Mesendoderm (in vitro differentiated cells): ENCODE results near the gene ZDHHC7.

Experiments
- DNase-seq: peaks from one replicate; pipeline ENCODE4 v3.0.0; 2013
- H2AK5ac ChIP-seq: 2 replicates; pipeline ENCODE4 v1.6.1; 2013; ENCODE audit warnings: low read length, inconsistent platforms
- H2BK120ac ChIP-seq: 2 replicates; pipeline ENCODE4 v1.6.1; 2013; ENCODE audit warnings: low read depth, mild to moderate bottlenecking, low read length, moderate library complexity, mixed read lengths
- H2BK15ac ChIP-seq: replicated peaks from 2 replicates; pipeline ENCODE4 v1.6.1; 2013; ENCODE audit warnings: low read depth, mild to moderate bottlenecking, moderate library complexity
- H2BK5ac ChIP-seq: 2 replicates; pipeline ENCODE4 v1.6.1; 2013; ENCODE audit warnings: low read length, inconsistent platforms
- H3K18ac ChIP-seq: 2 replicates; pipeline ENCODE4 v1.6.1; 2013; ENCODE audit warnings: mild to moderate bottlenecking, low read length, mixed read lengths
- H3K23ac ChIP-seq: one replicate; pipeline ENCODE4 v1.6.1; 2013; ENCODE audit warnings: low read length
- H3K27ac ChIP-seq: 2 replicates; pipeline ENCODE4 v1.5.1; 2013; ENCODE audit warnings: low read depth, mild to moderate bottlenecking, inconsistent platforms, low read length, moderate library complexity
- H3K27me3 ChIP-seq: 2 replicates; pipeline ENCODE4 v1.6.1; 2013; ENCODE audit warnings: low read length, control low read depth, mild to moderate bottlenecking, inconsistent platforms; ENCODE audit not compliant: insufficient read depth, poor library complexity
- H3K36me3 ChIP-seq: 2 replicates; pipeline ENCODE4 v1.6.1; 2013; ENCODE audit warnings: low read length, inconsistent platforms; ENCODE audit not compliant: control insufficient read depth, insufficient read depth
- H3K4ac ChIP-seq: one replicate; pipeline ENCODE4 v1.6.1; 2013; ENCODE audit warnings: low read depth, mild to moderate bottlenecking, low read length, moderate library complexity
- H3K4me1 ChIP-seq: 2 replicates; pipeline ENCODE4 v1.6.1; 2013; ENCODE audit warnings: low read depth, low read length, inconsistent platforms; ENCODE audit not compliant: control insufficient read depth
- H3K4me2 ChIP-seq: 2 replicates; pipeline ENCODE4 v1.6.1; 2013; ENCODE audit warnings: low read length
- H3K4me3 ChIP-seq: 2 replicates; pipeline ENCODE4 v1.5.1; 2013; ENCODE audit warnings: mild to moderate bottlenecking, low read length
- H3K56ac ChIP-seq: one replicate; pipeline ENCODE4 v1.6.1; 2013; ENCODE audit warnings: low read length
- H3K79me1 ChIP-seq: 2 replicates; pipeline ENCODE4 v1.6.1; 2013; ENCODE audit warnings: low read length, inconsistent platforms
- H3K79me2 ChIP-seq: 2 replicates; pipeline ENCODE4 v1.6.1; 2013; ENCODE audit warnings: mild to moderate bottlenecking, low read length; ENCODE audit not compliant: control insufficient read depth, insufficient read depth
- H3K9ac ChIP-seq: 2 replicates; pipeline ENCODE4 v1.6.1; 2013; ENCODE audit warnings: low read length, inconsistent platforms
- H4K5ac ChIP-seq: one replicate; pipeline ENCODE4 v1.6.1; 2013; ENCODE audit warnings: low read length
- H4K8ac ChIP-seq: one replicate; pipeline ENCODE4 v1.6.1; 2013; ENCODE audit warnings: low read depth, mild to moderate bottlenecking, control low read depth, low read length, moderate library complexity
- WGBS: extraction: QIAGEN DNeasy Blood & Tissue Kit; methylation state at CpG from one replicate; pipeline ENCODE4 v1.1.7; 2013; ENCODE audit warnings: low lambda C conversion rate, missing lambda C conversion rate; ENCODE audit not compliant: insufficient coverage; ENCODE audit errors: extremely low coverage; 5-methylcytosine and 5-hydroxymethylcytosine counted together

The ZDHHC7 gene

DNA sequence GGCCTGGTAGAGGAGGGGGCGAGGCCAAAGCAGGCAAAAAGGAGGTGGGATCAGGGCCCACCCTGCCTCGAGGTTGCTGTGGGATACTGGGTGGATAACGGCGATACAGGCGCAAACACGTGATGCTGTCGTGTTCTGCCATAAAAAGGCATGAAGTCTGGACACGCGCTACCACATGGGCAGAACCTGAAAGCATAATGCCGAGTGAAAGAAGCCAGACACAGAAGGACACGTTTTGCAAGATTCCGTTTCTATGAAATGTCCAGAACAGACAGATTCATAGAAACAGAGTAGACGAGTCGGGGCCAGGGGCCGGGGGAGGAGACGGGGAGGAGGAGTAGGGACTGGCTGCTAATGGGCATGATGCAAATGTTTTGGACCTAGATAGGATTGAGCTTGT lies 43.5 kb downstream of the ZDHHC7 start:
- no peak overlapping the region for H3K9ac ChIP-seq
- H4K8ac ChIP-seq, result no peak overlapping the region
- H2BK5ac ChIP-seq, result no peak overlapping the region
- no peak overlapping the region for H2BK15ac ChIP-seq
- no peak overlapping the region for H4K5ac ChIP-seq
- H3K23ac ChIP-seq, result no peak overlapping the region
- WGBS, result no CpG with 5 or more reads among the region's 16 CpGs
- no peak overlapping the region for H3K4ac ChIP-seq
- H3K27ac ChIP-seq, result no peak overlapping the region
- no peaks in the 10 kb centered on the region for H3K36me3 ChIP-seq
- no peaks in the 10 kb centered on the region for H3K4me1 ChIP-seq
- H2AK5ac ChIP-seq, result no peak overlapping the region
- no peaks in the 10 kb centered on the region for H3K79me2 ChIP-seq
- no peaks in the 10 kb centered on the region for H3K27me3 ChIP-seq
- no peak overlapping the region for H2BK120ac ChIP-seq
- no peak overlapping the region for H3K18ac ChIP-seq
- H3K4me2 ChIP-seq, result no peak overlapping the region
- H3K79me1 ChIP-seq, result no peaks in the 10 kb centered on the region
- H3K4me3 ChIP-seq, result no peak overlapping the region
- no peak for DNase-seq
- H3K56ac ChIP-seq, result no peak overlapping the region

DNA sequence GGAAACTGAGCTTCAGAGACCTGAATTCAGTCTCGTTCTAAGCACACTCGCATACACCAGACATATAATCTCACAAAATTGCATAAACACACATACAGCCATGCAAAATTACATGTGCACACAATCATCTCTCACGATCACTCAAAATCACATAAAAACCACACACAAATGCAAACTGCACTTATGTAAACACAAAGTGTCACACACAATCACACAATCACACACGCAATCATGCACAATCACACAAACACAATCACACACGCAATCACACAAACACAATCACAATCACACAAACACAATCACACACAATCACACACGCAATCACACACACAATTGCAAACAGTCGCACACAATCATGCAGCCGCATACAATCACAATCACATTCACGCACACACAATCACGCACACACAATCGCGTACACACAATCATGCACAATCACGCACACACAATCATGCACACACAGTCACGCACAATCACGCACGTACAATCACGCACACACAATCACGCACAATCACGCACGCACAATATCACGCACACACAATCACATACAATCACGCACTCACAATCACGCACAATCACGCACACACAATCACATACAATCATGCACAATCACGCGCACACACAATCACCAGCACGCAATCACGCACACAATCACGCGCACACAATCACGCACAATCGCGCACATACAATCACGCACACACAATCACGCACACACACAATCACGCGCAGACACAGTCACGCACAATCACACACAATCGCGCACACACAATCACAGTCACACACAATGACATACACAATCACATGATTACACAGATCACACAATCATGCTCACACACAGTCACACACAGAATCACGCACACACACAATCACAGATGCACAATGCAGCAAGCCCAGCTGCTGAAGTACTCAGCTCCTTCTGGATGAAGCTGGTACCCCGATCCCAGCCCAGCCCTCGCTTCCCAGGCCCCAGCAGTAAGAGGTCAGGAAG lies 45.6 kb downstream of the ZDHHC7 start:
- Histone ChIP-seq H3K56ac (no peak overlapping the region), H3K27me3 (no peaks in the 10 kb centered on the region), H2BK5ac (no peak overlapping the region), H2BK15ac (no peak overlapping the region), H3K9ac (no peak overlapping the region), H2AK5ac (no peak overlapping the region), H2BK120ac (no peak overlapping the region), H3K4me3 (no peak overlapping the region), H3K18ac (no peak overlapping the region), H3K79me1 (no peaks in the 10 kb centered on the region), H3K4me1 (no peaks in the 10 kb centered on the region), H3K79me2 (no peaks in the 10 kb centered on the region), H4K5ac (no peak overlapping the region), H3K4me2 (no peak overlapping the region), H3K27ac (no peak overlapping the region), H3K23ac (peak overlapping the region; percentile 6), H3K36me3 (no peaks in the 10 kb centered on the region), H4K8ac (no peak overlapping the region), H3K4ac (no peak overlapping the region)
- no peak for DNase-seq
- WGBS, result 98% methylated on average over 38 of the region's 43 CpGs

- Histone ChIP-seq H2BK15ac (no peak overlapping the region), H2BK120ac (no peak overlapping the region), H3K4me3 (no peak overlapping the region), H3K23ac (no peak overlapping the region), H4K8ac (no peak overlapping the region), H3K56ac (no peak overlapping the region), H3K4me1 (no peaks in the 10 kb centered on the region), H3K27ac (no peak overlapping the region), H2BK5ac (no peak overlapping the region), H3K27me3 (no peaks in the 10 kb centered on the region), H3K36me3 (no peaks in the 10 kb centered on the region), H3K4ac (no peak overlapping the region), H3K9ac (no peak overlapping the region), H2AK5ac (no peak overlapping the region), H4K5ac (no peak overlapping the region), H3K18ac (no peak overlapping the region), H3K4me2 (no peak overlapping the region), H3K79me1 (no peaks in the 10 kb centered on the region), H3K79me2 (no peaks in the 10 kb centered on the region)
- no CpG with 5 or more reads among the region's 19 CpGs for WGBS
- DNase-seq, result no peak
Measured at GRCh38 chr16:84964386-84965128, 46.8 kb downstream of the ZDHHC7 start.

- WGBS, result no CpG with 5 or more reads among the region's 8 CpGs
- Histone ChIP-seq H3K4me1 (no peaks in the 10 kb centered on the region), H3K23ac (no peak overlapping the region), H3K4ac (no peak overlapping the region), H3K4me2 (no peak overlapping the region), H2BK120ac (no peak overlapping the region), H3K56ac (no peak overlapping the region), H3K79me1 (no peaks in the 10 kb centered on the region), H3K79me2 (no peaks in the 10 kb centered on the region), H3K9ac (no peak overlapping the region), H2BK5ac (no peak overlapping the region), H3K27me3 (no peaks in the 10 kb centered on the region), H2AK5ac (no peak overlapping the region), H3K36me3 (no peaks in the 10 kb centered on the region), H3K18ac (no peak overlapping the region), H4K8ac (no peak overlapping the region), H4K5ac (no peak overlapping the region), H2BK15ac (no peak overlapping the region), H3K27ac (no peak overlapping the region), H3K4me3 (no peak overlapping the region)
- DNase-seq, result no peak
Measured at GRCh38 chr16:84963066-84963465, 48.3 kb downstream of the ZDHHC7 start.

DNA sequence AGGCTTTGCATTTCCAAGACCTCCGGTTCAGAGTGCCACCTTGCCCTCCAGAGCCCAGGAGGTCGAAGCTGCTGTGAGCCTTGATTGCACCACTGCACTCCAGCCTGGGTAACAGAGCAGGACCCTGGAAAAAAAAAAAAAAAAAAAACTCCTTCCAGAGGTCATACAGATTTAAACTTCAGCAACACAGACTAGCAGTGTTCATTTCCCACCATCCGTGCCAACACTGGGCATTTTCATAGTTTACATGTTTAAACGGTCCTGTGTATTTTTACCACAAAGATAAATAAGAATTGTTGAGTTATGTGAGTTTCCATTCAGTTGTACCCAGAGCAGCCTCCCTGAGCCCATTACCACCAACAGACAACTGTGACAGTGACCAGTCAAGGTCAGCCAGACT lies 50.4 kb downstream of the ZDHHC7 start:
- Histone ChIP-seq H3K4me2 (no peak overlapping the region), H2BK5ac (no peak overlapping the region), H3K27ac (no peak overlapping the region), H3K4ac (no peak overlapping the region), H2BK120ac (no peak overlapping the region), H3K56ac (no peak overlapping the region), H3K36me3 (no peaks in the 10 kb centered on the region), H3K4me3 (no peak overlapping the region), H2BK15ac (no peak overlapping the region), H3K79me1 (no peaks in the 10 kb centered on the region), H3K23ac (no peak overlapping the region), H4K5ac (no peak overlapping the region), H4K8ac (no peak overlapping the region), H3K4me1 (no peaks in the 10 kb centered on the region), H2AK5ac (no peak overlapping the region), H3K9ac (no peak overlapping the region), H3K27me3 (no peaks in the 10 kb centered on the region), H3K18ac (no peak overlapping the region), H3K79me2 (no peaks in the 10 kb centered on the region)
- WGBS, result no CpG with 5 or more reads among the region's 4 CpGs
- no peak for DNase-seq
